OCI-LY3 (cell line): ENCODE data around the gene ABL1.

Experiments
- H2AFZ ChIP-seq: fragments of 200-600, 300-600 bp; shearing (Covaris generic); 2 replicates; pipeline ENCODE4 v1.6.0; 2014; ENCODE audit warnings: antibody characterized with exemption, low read depth, low read length
- H3K27ac ChIP-seq: fragments of 200-600, 300-600 bp; sonication (generic); 2 replicates; pipeline ENCODE4 v1.5.1; 2014; ENCODE audit warnings: mild to moderate bottlenecking, low read length, moderate library complexity, mixed read lengths
- H3K27me3 ChIP-seq: fragments of 200-600, 300-600 bp; sonication (generic); 2 replicates; pipeline ENCODE4 v1.6.1; 2014; ENCODE audit warnings: low read depth, low read length, mixed read lengths
- H3K36me3 ChIP-seq: fragments of 200-600, 300-600 bp; sonication (generic); replicated peaks from 2 replicates; pipeline ENCODE3; 2014; ENCODE audit warnings: low read depth, low read length, mixed read lengths
- H3K4me1 ChIP-seq: fragments of 300-600, 200-600 bp; sonication (generic); 2 replicates; pipeline ENCODE4 v1.6.1; 2014; ENCODE audit warnings: low read length, mixed read lengths
- H3K4me2 ChIP-seq: fragments of 200-600, 300-600 bp; sonication (generic); 2 replicates; pipeline ENCODE4 v1.6.1; 2014; ENCODE audit warnings: low read length, mixed read lengths
- H3K4me3 ChIP-seq: fragments of 300-600, 200-600 bp; sonication (generic); 2 replicates; pipeline ENCODE4 v1.5.1; 2014; ENCODE audit warnings: antibody characterized with exemption, mild to moderate bottlenecking, low read length, moderate library complexity
- H3K79me2 ChIP-seq: fragments of 300-600, 200-600 bp; shearing (Covaris generic); 2 replicates; pipeline ENCODE4 v1.6.1; 2014; ENCODE audit warnings: mild to moderate bottlenecking, low read length, mixed read lengths
- H3K9ac ChIP-seq: fragments of 300-600, 200-600 bp; shearing (Covaris generic); 2 replicates; pipeline ENCODE4 v1.6.0; 2014; ENCODE audit warnings: mild to moderate bottlenecking, low read length, moderate library complexity
- H3K9me3 ChIP-seq: fragments of 200-600, 300-600 bp; shearing (Covaris generic); 2 replicates; pipeline ENCODE4 v1.6.1; 2014; ENCODE audit warnings: low read length, mixed read lengths; ENCODE audit not compliant: insufficient read depth
- H4K20me1 ChIP-seq: fragments of 200-600, 300-600 bp; sonication (generic); 2 replicates; pipeline ENCODE4 v1.6.1; 2016; ENCODE audit warnings: low read length, mixed read lengths; ENCODE audit not compliant: insufficient read depth
- EZH2phosphoT487 ChIP-seq: fragments of 200-600 bp; shearing (Covaris generic); IDR thresholded peaks from 2 replicates; pipeline ENCODE4 v1.6.1; 2018; ENCODE audit warnings: antibody characterized with exemption, mixed run types, low read depth
- TF ChIP-seq, protein P1 (sequence below): fragments of 200-600, 300-600 bp; sonication (generic); IDR thresholded peaks from 2 replicates; pipeline ENCODE4 v1.5.1; 2014; ENCODE audit warnings: antibody characterized with exemption, low read length, low read depth

ABL1 gene

DNA sequence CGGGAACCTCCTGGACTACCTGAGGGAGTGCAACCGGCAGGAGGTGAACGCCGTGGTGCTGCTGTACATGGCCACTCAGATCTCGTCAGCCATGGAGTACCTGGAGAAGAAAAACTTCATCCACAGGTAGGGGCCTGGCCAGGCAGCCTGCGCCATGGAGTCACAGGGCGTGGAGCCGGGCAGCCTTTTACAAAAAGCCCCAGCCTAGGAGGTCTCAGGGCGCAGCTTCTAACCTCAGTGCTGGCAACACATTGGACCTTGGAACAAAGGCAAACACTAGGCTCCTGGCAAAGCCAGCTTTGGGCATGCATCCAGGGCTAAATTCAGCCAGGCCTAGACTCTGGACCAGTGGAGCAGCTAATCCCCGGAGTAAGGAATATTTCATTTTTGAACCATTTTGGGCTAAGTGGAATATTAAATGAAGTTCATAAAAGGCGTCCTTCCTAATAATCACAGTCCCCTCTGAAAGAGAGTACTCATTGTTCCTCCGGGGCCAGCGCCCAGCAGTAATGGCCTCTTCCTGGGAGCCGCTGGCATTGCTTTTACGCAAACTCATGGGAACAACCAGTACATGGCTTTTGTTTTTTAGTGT lies 38.0 kb downstream of the ABL1 start:
- Histone ChIP-seq H3K9me3 (no peaks in the 10 kb centered on the region), H3K27me3 (no peaks in the 10 kb centered on the region), H3K79me2 (peaks cover 9% of the 10 kb centered on the region; the same call in 1 of the 2 replicates), H3K4me3 (no peak overlapping the region), H3K36me3 (peaks cover 48% of the 10 kb centered on the region), H3K4me1 (peaks cover 32% of the 10 kb centered on the region), H4K20me1 (peaks cover 23% of the 10 kb centered on the region), H2AFZ (no peak overlapping the region), H3K4me2 (no peak overlapping the region), H3K27ac (no peak overlapping the region), H3K9ac (no peak overlapping the region)
- TF ChIP-seq EZH2phosphoT487 = no peak
- TF ChIP-seq, protein P1, sequence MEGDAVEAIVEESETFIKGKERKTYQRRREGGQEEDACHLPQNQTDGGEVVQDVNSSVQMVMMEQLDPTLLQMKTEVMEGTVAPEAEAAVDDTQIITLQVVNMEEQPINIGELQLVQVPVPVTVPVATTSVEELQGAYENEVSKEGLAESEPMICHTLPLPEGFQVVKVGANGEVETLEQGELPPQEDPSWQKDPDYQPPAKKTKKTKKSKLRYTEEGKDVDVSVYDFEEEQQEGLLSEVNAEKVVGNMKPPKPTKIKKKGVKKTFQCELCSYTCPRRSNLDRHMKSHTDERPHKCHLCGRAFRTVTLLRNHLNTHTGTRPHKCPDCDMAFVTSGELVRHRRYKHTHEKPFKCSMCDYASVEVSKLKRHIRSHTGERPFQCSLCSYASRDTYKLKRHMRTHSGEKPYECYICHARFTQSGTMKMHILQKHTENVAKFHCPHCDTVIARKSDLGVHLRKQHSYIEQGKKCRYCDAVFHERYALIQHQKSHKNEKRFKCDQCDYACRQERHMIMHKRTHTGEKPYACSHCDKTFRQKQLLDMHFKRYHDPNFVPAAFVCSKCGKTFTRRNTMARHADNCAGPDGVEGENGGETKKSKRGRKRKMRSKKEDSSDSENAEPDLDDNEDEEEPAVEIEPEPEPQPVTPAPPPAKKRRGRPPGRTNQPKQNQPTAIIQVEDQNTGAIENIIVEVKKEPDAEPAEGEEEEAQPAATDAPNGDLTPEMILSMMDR = no peak

DNA sequence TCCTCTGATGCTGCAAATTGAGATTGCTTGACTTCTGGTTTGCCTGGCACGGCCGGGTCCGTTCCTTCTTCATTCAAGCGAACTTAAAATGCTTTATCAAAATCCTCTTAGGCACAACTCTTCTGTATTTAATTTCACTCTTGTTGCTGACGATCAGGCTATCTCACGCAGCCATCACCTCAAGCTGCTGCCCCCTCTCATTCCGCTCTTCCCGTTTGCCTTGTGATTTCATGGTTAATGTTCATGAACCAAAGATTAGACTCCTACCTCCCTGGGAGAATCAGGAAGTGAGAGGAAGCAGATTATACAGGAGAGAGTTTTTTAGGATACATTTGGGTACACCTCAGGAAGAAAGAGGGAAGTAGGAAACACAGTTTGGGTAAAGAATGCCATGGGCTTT lies 38.9 kb downstream of the ABL1 start:
- H4K20me1 ChIP-seq = peaks cover 23% of the 10 kb centered on the region
- H3K4me1 ChIP-seq = peaks cover 32% of the 10 kb centered on the region
- no peaks in the 10 kb centered on the region for H3K9me3 ChIP-seq
- TF ChIP-seq, protein P1 = no peak
- no peak for TF ChIP-seq EZH2phosphoT487
- no peak overlapping the region for H2AFZ ChIP-seq
- no peak overlapping the region for H3K9ac ChIP-seq
- H3K79me2 ChIP-seq = peaks cover 9% of the 10 kb centered on the region; the same call in 1 of the 2 replicates
- H3K36me3 ChIP-seq = peaks cover 54% of the 10 kb centered on the region
- no peaks in the 10 kb centered on the region for H3K27me3 ChIP-seq
- no peak overlapping the region for H3K27ac ChIP-seq
- H3K4me2 ChIP-seq = no peak overlapping the region
- no peak overlapping the region for H3K4me3 ChIP-seq

GRCh38 chr9:130874783-130875182 lies 39.7 kb downstream of the ABL1 start:
- no peak overlapping the region for H3K4me2 ChIP-seq
- TF ChIP-seq, protein P1 = no peak
- TF ChIP-seq EZH2phosphoT487 = no peak
- H3K27ac ChIP-seq = no peak overlapping the region
- peaks cover 9% of the 10 kb centered on the region; the same call in 1 of the 2 replicates for H3K79me2 ChIP-seq
- no peak overlapping the region for H3K9ac ChIP-seq
- no peak overlapping the region for H3K4me3 ChIP-seq
- peaks cover 24% of the 10 kb centered on the region for H3K4me1 ChIP-seq
- H3K9me3 ChIP-seq = no peaks in the 10 kb centered on the region
- H4K20me1 ChIP-seq = peaks cover 23% of the 10 kb centered on the region
- peaks cover 58% of the 10 kb centered on the region for H3K36me3 ChIP-seq
- no peaks in the 10 kb centered on the region for H3K27me3 ChIP-seq
- no peak overlapping the region for H2AFZ ChIP-seq

DNA sequence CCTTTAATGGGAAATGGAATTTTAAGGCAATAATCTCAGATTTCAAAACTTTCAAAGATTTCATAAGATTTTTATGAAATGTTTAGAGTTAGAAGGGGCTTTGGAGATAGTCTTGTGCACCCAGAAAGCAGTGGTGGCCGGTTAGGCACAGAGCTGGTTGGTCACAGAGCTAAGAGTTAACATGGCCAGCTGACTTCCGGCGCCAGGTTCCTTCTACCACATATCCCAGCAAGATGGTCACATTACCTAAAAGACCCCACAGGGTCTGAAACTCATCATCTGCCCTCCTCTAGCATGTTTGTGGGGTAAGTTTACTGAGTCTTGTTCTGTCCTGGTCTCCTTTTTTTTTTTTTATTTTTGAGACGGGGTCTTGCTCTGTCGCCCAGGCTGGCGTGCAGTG lies 42.2 kb downstream of the ABL1 start:
- H3K9me3 ChIP-seq = no peaks in the 10 kb centered on the region
- H3K27me3 ChIP-seq = no peaks in the 10 kb centered on the region
- TF ChIP-seq EZH2phosphoT487 = no peak
- TF ChIP-seq, protein P1 = no peak
- no peaks in the 10 kb centered on the region for H3K79me2 ChIP-seq
- no peak overlapping the region for H3K27ac ChIP-seq
- H2AFZ ChIP-seq = no peak overlapping the region
- no peak overlapping the region for H3K4me3 ChIP-seq
- H3K4me2 ChIP-seq = no peak overlapping the region
- no peak overlapping the region for H3K9ac ChIP-seq
- H3K36me3 ChIP-seq = peaks cover 65% of the 10 kb centered on the region
- no peaks in the 10 kb centered on the region for H3K4me1 ChIP-seq
- H4K20me1 ChIP-seq = peaks cover 3% of the 10 kb centered on the region; the same call in 1 of the 2 replicates
